GM19193 (cell line): ENCODE measurements around the gene MICALL2.

Source experiments
- POLR2A ChIP-seq: IDR thresholded peaks from 4 replicates; pipeline ENCODE4 v1.6.1; 2011; ENCODE audit not compliant: insufficient read depth, insufficient read length; ENCODE audit errors: extremely low read depth

MICALL2 gene

DNA sequence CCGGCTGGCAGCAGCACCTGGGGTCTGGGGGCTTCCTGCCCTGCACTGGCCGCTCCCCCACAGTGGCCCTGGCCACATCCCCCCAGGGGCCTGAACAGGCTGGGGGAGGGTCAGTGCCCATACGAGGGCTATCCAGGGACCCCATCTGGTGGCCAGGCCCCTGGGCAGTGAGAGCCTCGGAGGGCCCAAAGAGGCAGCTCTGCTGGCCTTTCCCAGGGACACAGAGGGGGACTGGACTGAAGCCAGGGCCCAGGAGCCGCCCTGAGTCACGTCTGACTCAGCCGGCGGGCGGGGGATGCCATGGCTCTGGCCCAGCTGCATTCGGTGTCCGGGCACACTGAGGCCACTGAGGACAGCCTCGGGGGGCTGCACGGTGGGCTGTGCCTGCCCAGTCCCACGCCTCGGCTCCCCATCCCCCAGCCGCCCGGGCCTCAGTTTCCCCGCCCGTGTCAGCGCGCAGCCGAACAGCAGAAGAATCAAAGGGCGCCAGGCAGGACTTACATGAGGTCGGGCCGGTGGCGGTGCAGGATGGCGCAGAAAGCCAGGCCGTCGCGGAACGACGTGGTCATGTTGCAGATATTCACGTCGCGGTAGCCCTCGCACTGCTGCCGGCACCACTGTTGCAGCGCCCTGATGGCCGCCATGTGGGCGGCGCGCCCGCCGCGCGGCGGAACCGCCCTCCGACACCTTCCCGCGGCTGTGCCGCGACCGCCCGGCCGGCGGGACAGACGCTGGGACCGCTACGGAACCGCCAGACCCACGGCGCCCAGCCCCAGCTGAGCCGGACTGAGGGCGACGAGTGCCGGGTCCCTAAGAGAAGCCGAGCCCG, at the start of gene MICALL2:
Gene MICALL2, minus strand, starts transcription at position 788 of the 829 bp plus-strand sequence. Its CDS starts 144 bp downstream, at position 644.
- TF ChIP-seq POLR2A, result peak; percentile 60

DNA sequence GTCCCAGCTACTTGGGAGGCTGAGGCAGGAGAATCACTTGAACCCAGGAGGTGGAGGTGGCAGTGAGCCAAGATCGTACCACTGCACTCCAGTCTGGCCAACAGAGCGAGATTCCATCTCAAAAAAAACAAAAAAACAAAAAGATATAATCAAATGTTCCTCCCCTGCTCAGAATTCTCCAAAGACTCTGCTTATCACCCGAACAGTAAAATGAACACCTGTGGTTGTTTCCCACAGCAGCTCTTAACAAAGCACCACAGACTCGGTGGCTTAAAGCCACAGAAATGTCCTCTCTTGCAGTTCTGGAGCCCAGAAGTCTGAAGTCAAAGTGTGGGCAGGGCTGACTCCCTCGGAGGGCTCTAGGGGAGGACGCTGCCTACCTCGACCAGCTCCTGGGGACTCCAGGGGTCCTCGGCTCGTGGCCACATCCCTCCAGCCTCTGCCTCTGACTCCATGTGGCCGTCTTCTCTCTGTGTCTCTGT, 49.0 kb upstream of the MICALL2 start:
- no peak for TF ChIP-seq POLR2A

DNA sequence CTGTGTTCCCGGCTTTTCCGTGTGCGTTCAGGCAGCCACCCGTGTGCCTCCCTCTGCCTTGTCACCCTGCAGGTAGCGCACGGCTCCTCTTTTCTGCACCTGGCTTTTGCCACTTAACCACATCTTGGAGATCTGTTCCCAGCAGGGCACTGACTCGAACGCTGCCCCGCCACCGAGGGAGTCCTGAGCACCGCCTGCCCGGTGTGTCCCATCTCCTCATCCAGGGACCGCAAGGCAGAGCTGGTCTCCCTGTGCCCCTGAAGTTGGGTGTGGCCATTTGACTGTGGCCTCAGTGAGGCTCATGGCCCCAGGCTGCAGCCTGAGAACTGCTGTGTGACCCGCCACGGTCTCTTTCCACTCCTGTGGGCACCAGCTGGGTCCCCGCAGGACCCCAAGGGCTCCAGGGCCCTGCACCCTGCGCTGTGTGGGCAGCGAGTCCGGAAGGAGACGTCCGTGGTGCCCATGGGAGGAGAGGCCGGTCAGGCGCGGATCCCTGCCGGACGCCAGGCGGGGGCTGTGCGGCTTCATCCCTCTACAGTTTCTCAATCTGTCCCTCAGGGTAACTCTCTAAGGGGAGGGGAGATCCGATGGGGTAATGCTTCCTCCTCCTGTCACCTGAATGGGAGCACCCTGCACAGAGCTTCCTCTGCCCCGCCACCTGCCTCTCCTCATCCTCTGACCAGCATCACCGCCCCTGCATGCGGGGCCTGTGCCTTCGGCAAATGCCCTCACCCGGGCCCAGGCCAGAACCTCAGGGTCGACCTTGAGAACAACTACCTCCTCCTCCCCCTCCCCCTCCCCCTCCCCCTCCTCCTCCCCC, 46.7 kb upstream of the MICALL2 start:
- TF ChIP-seq POLR2A, result no peak

GRCh38 chr7:1503816-1504775, 44.8 kb upstream of the MICALL2 start, which contains the start of gene INTS1:
INTS1 (minus strand) TSS chr7:1504389; CDS start chr7:1503960, 429 bp downstream.
- peak; percentile 85 for TF ChIP-seq POLR2A

DNA sequence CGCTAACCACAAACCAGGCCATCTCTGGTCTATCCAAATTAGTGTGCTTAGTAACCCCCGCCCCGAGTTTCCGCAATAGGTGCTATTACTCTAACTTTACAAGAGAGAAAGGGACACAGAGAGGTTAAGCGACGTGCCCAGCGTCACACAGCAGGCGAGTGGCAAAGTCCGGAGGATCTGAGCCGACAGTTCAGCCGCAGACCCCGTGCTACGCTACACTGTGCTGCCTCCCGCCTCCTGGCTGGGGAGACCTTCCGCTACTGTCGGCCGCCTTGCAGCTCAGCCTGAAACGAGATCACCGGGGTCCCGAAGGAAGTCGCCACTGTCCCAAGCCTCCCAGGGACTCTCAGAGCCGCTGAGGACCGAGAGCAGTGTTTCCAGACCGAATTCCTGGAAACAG, 44.1 kb upstream of the MICALL2 start:
- TF ChIP-seq POLR2A, result no peak

DNA sequence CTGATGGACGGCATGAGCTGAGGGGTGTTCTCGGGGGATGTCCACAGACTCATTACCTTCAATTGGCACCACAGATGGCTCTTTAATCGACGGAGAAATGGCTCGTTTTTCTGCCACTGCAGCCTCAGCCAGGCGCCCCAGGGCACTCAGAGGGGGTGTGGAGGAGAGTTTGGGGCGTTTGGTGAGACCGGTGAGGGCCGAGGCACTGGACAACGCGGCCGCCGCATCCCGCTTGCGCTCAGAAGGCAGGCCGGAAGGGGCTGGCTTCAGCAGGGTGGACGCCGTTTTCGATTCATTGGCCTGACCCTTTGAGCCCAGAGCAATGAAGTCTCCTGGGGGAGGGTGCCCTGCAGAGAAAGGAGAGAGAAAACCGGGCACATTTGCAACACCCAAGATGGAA, 43.6 kb upstream of the MICALL2 start:
- TF ChIP-seq POLR2A, result no peak

- no peak for TF ChIP-seq POLR2A
Measured at GRCh38 chr7:1501487-1502270, 42.4 kb upstream of the MICALL2 start.

GRCh38 chr7:1500064-1500807, 41.0 kb upstream of the MICALL2 start:
- no peak for TF ChIP-seq POLR2A

DNA sequence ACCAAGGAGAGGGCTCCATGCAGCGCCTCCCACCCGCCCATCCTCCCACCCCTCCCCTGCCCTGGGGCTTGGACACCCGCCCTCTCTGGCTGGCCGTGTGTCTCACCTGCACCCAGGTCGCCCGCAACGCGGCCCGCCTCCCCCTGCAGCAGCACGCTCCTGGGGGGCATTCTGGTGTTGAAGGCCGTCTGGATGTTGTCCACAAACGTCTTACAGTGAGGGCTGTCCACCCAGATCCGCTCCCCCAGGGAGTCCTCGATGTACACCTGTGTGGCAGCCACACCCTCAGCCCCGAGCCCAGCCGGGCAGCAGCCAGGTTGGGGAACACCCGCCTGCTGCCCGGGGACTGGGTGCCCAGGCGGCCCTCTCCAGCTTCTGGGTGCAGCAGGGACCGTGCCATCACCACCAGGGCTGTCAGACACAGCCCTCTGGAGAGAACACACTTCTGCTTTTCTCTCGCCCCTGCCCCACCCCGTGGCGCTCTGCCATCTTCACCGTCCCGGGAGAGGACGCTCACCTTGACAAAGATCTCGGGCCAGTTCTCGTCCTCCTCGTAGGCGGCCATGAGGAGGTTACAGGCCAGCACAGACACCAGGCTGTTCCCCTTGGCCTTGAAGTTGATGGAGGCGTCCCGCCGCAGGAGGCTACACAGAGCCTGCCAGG, 40.2 kb upstream of the MICALL2 start:
- TF ChIP-seq POLR2A, result no peak

DNA sequence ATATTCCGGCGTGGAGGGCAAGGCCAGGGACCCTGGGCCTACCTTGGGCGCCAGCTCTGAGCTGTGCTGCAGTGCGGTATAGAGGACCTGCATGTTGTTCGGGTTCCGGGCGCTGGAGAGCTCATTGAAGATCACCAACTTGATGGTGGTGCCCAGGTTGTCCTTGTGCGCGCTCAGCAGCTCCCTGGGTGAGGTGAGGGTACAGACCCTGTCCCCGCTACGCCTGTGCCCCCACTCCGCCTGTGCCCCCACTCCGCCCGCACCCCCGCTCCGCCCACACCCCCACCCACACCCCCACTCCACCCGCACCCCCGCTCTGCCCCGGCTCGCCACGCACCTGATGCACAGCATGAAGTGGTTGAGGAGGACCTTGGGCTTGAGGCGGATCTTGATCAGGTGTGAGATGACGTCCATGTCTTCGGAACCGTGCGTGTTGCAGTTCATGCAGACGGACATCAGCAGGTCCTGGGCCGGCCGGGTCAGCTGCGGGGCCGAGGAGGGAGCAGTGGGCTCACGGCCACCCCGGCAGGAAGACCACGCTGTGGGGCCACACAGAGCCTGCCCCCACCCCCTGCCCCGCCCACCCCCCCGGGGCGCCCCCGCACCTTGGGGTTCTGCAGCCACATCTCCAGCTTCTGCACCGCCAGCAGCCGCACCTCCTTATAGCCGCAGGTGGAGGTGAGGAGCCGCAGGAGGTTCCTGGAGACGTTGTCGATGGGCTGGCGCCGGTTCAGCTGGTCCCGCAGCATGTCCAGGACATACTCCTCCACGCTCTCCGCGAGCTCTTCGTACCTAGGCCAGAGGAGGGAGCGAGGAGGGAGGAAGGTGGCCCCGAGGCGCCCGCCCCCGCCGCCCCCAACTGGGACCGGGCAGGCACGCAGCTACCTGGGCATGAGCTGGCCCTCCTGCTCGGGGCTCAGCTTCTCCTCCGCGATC, 39.4 kb upstream of the MICALL2 start:
- TF ChIP-seq POLR2A, result no peak

- TF ChIP-seq POLR2A, result no peak
Measured at GRCh38 chr7:1497293-1497927, 38.1 kb upstream of the MICALL2 start.
